ENCODE results near the gene OPRL1. TPM values are rescaled to one million over a fixed set of nuclear protein-coding genes. Genes with fewer than 3 reads are reported as not detected.

Gene OPRL1
- total RNA-seq, 1 experiment from 2014 or later: 3.9 TPM

- DNase-seq (ENCODE audit: low read depth, low spot score): no peak
- CTCF ChIA-PET: no interaction called here
- no TSS peak for BruUV-seq (replicated peaks)
- Histone ChIP-seq H3K36me3 (ENCODE audit: control insufficient read depth, insufficient read depth, low read length) (no peaks in the 10 kb centered on the region), H3K27ac (ENCODE audit: low read length) (no peak overlapping the region), H3K4me1 (ENCODE audit: control insufficient read depth, insufficient read depth, low read length) (peaks cover 65% of the 10 kb centered on the region), H3K4me3 (ENCODE audit: low read depth in 2 of 2, low read length in 2 of 2) (no peak overlapping the region), H3K27me3 (ENCODE audit: control insufficient read depth, insufficient read depth, low read length) (no peaks in the 10 kb centered on the region), H3K9me3 (ENCODE audit: control insufficient read depth, insufficient read depth, low read depth, low read length) (no peaks in the 10 kb centered on the region)
- intact Hi-C loops (cut with micrococcal nuclease; ENCODE audit: unreplicated experiment): no loop called here
- no peak for TF ChIP-seq SIN3A (IDR thresholded peaks at IDR 0.05; ENCODE audit: borderline replicate concordance, insufficient read depth, low read depth, low read length)
- TF ChIP-seq TCF7L2 (IDR thresholded peaks at IDR 0.05; ENCODE audit: low read depth, low read length): no peak
- no peak for TF ChIP-seq CTCF (IDR thresholded peaks at IDR 0.05)
- no peak for TF ChIP-seq POLR2AphosphoS5 (IDR thresholded peaks at IDR 0.05; ENCODE audit: low read depth, low read length)
- TF ChIP-seq REST (IDR thresholded peaks at IDR 0.05; ENCODE audit: insufficient read depth in 1 of 2, low read depth in 2 of 2, low read length in 1 of 2): no peak
- ATAC-seq: no peak
- POLR2A ChIA-PET: interaction anchor here (0.6 kb wide), 1 partner anchor 72 kb away, joined by 3 read pairs; no protein-coding TSS in a partner anchor
- in situ Hi-C loops (cut with HindIII; ENCODE audit: low pct_unique_long_range_greater_than_20kb, low sequenced_read_pairs): no loop called here
These were observed 27.6 kb upstream of the OPRL1 start for GRCh38 chr20:64052326-64052722.

- no TSS peak for BruUV-seq (replicated peaks)
- H3K36me3 ChIP-seq (ENCODE audit: control insufficient read depth, insufficient read depth, low read length): no peaks in the 10 kb centered on the region
- no peaks in the 10 kb centered on the region for H3K9me3 ChIP-seq (ENCODE audit: control insufficient read depth, insufficient read depth, low read depth, low read length)
- H3K27ac ChIP-seq (ENCODE audit: low read length): no peak overlapping the region
- in situ Hi-C loops (cut with HindIII; ENCODE audit: low pct_unique_long_range_greater_than_20kb, low sequenced_read_pairs): no loop called here
- H3K4me3 ChIP-seq (ENCODE audit: low read depth in 2 of 2, low read length in 2 of 2): no peak overlapping the region
- TF ChIP-seq SIN3A (IDR thresholded peaks at IDR 0.05; ENCODE audit: borderline replicate concordance, insufficient read depth, low read depth, low read length): no peak
- no peak for TF ChIP-seq REST (IDR thresholded peaks at IDR 0.05; ENCODE audit: insufficient read depth in 1 of 2, low read depth in 2 of 2, low read length in 1 of 2)
- no peak for TF ChIP-seq TCF7L2 (IDR thresholded peaks at IDR 0.05; ENCODE audit: low read depth, low read length)
- no peak for TF ChIP-seq CTCF (IDR thresholded peaks at IDR 0.05)
- no peak for TF ChIP-seq POLR2AphosphoS5 (IDR thresholded peaks at IDR 0.05; ENCODE audit: low read depth, low read length)
- intact Hi-C loops (cut with micrococcal nuclease; ENCODE audit: unreplicated experiment): no loop called here
- ATAC-seq: no peak
- no peaks in the 10 kb centered on the region for H3K27me3 ChIP-seq (ENCODE audit: control insufficient read depth, insufficient read depth, low read length)
- no peak for DNase-seq (ENCODE audit: low read depth, low spot score)
- H3K4me1 ChIP-seq (ENCODE audit: control insufficient read depth, insufficient read depth, low read length): peaks cover 64% of the 10 kb centered on the region
- CTCF ChIA-PET: interaction anchor here (0.6 to 1.6 kb wide), 2 partner anchors 14 to 19 kb away, joined by 3 to 9 read pairs; no protein-coding TSS in a partner anchor
- POLR2A ChIA-PET: interaction anchor here (0.7 kb wide), 1 partner anchor 11 kb away, joined by 3 read pairs; no protein-coding TSS in a partner anchor
These were observed 26.7 kb upstream of the OPRL1 start for GRCh38 chr20:64052987-64053840.

All from Panc1 (cell line).